HepG2 (cell line): ENCODE measurements around the gene CALCR. TPM values are rescaled to one million over a fixed set of nuclear protein-coding genes. Genes with fewer than 3 reads are reported as not detected.

ENCODE experiments used
- AHR ChIP-seq: IDR thresholded peaks from 2 replicates; pipeline ENCODE4 v1.6.1; 2018; ENCODE audit warnings: missing genetic modification reagents, missing compliant biosample characterization
- CTCF ChIP-seq: sonication (generic); formaldehyde crosslinking; IDR thresholded peaks from 2 replicates; pipeline ENCODE4 v1.5.0; 2020; ENCODE audit warnings: mild to moderate bottlenecking, missing genetic modification reagents, moderate library complexity
- IRF9 ChIP-seq: sonication (generic); formaldehyde crosslinking; IDR thresholded peaks from 2 replicates; pipeline ENCODE4 v1.8.0; 2022; ENCODE audit warnings: missing genetic modification reagents, mild to moderate bottlenecking, borderline replicate concordance
- PHF20 ChIP-seq: sonication (generic); formaldehyde crosslinking; IDR thresholded peaks from 2 replicates; pipeline ENCODE4 v1.5.0; 2020; ENCODE audit warnings: mild to moderate bottlenecking, missing genetic modification reagents
- SMC3 ChIP-seq: IDR thresholded peaks from 2 replicates; pipeline ENCODE4 v1.6.1; 2011; ENCODE audit warnings: low read length, improper control_type of control experiment
- SRSF1 ChIP-seq: fragments of 200-400 bp; formaldehyde crosslinking; optimal IDR thresholded peaks from 2 replicates; pipeline ENCODE3; 2017; ENCODE audit warnings: mild to moderate bottlenecking, low read depth, low read length, moderate library complexity
- STAG1 ChIP-seq: sonication (generic); formaldehyde crosslinking; IDR thresholded peaks from 2 replicates; pipeline ENCODE4 v1.4.0; 2020; ENCODE audit warnings: missing genetic modification reagents
- TFE3 ChIP-seq: IDR thresholded peaks from 2 replicates; pipeline ENCODE4 v1.6.1; 2016
- ZEB1 ChIP-seq: IDR thresholded peaks from 2 replicates; pipeline ENCODE4 v1.6.1; 2012; ENCODE audit warnings: mild to moderate bottlenecking, low read depth, inconsistent platforms; ENCODE audit not compliant: insufficient replicate concordance
- ZFY ChIP-seq: sonication (generic); formaldehyde crosslinking; IDR thresholded peaks from 2 replicates; pipeline ENCODE4 v1.4.0; 2020; ENCODE audit warnings: missing genetic modification reagents
- ZNF292 ChIP-seq: sonication (generic); formaldehyde crosslinking; IDR thresholded peaks from 2 replicates; pipeline ENCODE4 v1.8.1; 2022; ENCODE audit warnings: mild to moderate bottlenecking, low read depth, missing genetic modification reagents, borderline replicate concordance
- ZNF468 ChIP-seq: sonication (generic); formaldehyde crosslinking; IDR thresholded peaks from 2 replicates; pipeline ENCODE4 v1.8.0; 2022; ENCODE audit warnings: mild to moderate bottlenecking, moderate library complexity, missing genetic modification reagents
- polyA plus RNA-seq, 8 experiments: library from polyadenylated mRNA; depleted of rRNA in 3 of 8; stranded (reverse) in 7 of 8; unstranded in 1 of 8; fragments of >200 nt; fragmentation: Illumina TruSeq in 4 of 8; extraction: Trizol in 4 of 8; gene quantifications; 2 replicates each; pipeline versions ENCODE4 v1.2.1 to v1.2.3, GENCODE V29; 2011 to 2016; ENCODE audit warnings: low read depth in 4 of 8, missing spikeins in 1 of 8, mixed read lengths in 1 of 8; ENCODE audit not compliant: insufficient read depth in 1 of 8
- total RNA-seq, 5 experiments: library from RNA; depleted of rRNA; stranded (reverse); fragments of >200 nt; fragmentation: Illumina TruSeq; extraction: Trizol; gene quantifications; 2 replicates each; pipeline ENCODE4 v1.2.3, GENCODE V29; 2016; ENCODE audit warnings: low read depth in 1 of 5
- TF ChIP-seq, protein P1 (sequence below), 2 experiments: fragments of 450-650 bp in 1 of 2; sonication (generic) in 1 of 2; formaldehyde crosslinking in 1 of 2; IDR thresholded peaks; 2 replicates each; pipeline versions ENCODE4 v1.6.1 to v1.8.0; 2016 to 2022; ENCODE audit warnings: antibody characterized with exemption in 1 of 2, mild to moderate bottlenecking in 1 of 2, missing genetic modification reagents in 1 of 2

The CALCR gene
- total and polyA plus RNA-seq, 2 of the 13 experiments (the other 11 are each of a cell fraction or from before 2014, with no cell fraction given) = not detected

DNA sequence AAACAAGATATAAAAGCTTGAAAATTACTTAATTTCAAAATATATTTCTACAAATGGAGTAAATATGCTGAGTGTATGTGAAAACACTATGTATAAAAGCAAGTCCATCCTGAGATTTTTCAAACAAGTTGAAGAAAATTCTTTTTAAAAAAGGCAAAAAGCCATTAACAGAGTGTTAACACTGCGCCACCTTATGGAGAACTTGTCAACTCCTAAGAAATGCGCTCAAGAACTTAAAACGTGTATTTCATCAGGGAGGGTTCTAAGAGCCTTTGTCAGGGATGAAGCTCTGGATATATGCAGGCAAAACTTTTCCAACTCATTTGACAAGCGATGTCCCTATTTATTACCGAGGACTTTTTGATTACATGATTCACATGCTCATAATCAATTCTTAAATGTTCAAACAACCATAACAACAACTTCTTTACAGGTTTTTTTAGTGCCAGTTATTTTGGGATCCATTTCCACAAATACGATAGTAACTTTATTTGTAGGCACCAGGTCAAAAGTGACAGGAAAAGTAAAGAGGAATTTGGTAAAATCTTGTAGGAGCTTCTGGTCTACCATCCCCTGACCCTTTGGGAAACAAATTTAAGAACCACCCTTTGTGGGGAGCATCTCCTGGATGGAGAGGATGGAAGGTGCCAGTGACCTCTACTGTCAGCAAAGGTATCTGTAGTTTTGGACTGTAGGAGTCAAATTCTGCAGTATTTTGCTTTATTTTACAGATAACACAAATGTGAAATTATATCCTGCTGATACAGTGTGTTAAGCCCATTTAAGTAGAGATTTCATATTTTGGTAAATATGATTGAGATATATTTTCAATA lies 23.2 kb downstream of the CALCR start (continued):
- TF ChIP-seq, protein P1, sequence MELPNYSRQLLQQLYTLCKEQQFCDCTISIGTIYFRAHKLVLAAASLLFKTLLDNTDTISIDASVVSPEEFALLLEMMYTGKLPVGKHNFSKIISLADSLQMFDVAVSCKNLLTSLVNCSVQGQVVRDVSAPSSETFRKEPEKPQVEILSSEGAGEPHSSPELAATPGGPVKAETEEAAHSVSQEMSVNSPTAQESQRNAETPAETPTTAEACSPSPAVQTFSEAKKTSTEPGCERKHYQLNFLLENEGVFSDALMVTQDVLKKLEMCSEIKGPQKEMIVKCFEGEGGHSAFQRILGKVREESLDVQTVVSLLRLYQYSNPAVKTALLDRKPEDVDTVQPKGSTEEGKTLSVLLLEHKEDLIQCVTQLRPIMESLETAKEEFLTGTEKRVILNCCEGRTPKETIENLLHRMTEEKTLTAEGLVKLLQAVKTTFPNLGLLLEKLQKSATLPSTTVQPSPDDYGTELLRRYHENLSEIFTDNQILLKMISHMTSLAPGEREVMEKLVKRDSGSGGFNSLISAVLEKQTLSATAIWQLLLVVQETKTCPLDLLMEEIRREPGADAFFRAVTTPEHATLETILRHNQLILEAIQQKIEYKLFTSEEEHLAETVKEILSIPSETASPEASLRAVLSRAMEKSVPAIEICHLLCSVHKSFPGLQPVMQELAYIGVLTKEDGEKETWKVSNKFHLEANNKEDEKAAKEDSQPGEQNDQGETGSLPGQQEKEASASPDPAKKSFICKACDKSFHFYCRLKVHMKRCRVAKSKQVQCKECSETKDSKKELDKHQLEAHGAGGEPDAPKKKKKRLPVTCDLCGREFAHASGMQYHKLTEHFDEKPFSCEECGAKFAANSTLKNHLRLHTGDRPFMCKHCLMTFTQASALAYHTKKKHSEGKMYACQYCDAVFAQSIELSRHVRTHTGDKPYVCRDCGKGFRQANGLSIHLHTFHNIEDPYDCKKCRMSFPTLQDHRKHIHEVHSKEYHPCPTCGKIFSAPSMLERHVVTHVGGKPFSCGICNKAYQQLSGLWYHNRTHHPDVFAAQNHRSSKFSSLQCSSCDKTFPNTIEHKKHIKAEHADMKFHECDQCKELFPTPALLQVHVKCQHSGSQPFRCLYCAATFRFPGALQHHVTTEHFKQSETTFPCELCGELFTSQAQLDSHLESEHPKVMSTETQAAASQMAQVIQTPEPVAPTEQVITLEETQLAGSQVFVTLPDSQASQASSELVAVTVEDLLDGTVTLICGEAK (IDR thresholded peaks at IDR 0.05) = no peak
- TF ChIP-seq, protein P1 (CRISPR knock-in tag; IDR thresholded peaks at IDR 0.05) = no peak
- TF ChIP-seq ZFY (CRISPR knock-in tag) (no peak), ZNF292 (CRISPR knock-in tag) (no peak), ZNF468 (CRISPR knock-in tag) (no peak), SRSF1 (no peak), STAG1 (CRISPR knock-in tag) (peak; percentile 42), IRF9 (CRISPR knock-in tag) (no peak), PHF20 (CRISPR knock-in tag) (no peak), TFE3 (CRISPR knock-in tag) (no peak), ZEB1 (no peak), AHR (CRISPR knock-in tag) (no peak), SMC3 (peak; percentile 30; the same call in 1 of the 2 replicates), CTCF (CRISPR knock-in tag) (peak; percentile 56)
